HG03520 (cell line): ENCODE data around the gene SACM1L.
"Not testable (repeated sequence)": the region's sequence is repeated elsewhere in the genome, so short reads cannot be mapped to it uniquely, and the experiment has no call there.

Experiments
- ATAC-seq: cut with Tn5 transposase; IDR thresholded peaks from one replicate; pipeline ENCODE4 v1.9.1; 2021; ENCODE audit warnings: mild to moderate bottlenecking, moderate library complexity; ENCODE audit not compliant: unreplicated experiment

The SACM1L gene

GRCh38 chr3:45666757-45667431 lies 22.3 kb upstream of the SACM1L start:
- ATAC-seq, result no peak

GRCh38 chr3:45667569-45667934 lies 21.6 kb upstream of the SACM1L start:
- no peak for ATAC-seq

GRCh38 chr3:45670436-45670835 lies 18.8 kb upstream of the SACM1L start:
- ATAC-seq, result no peak

GRCh38 chr3:45670991-45671390 lies 18.2 kb upstream of the SACM1L start:
- no peak for ATAC-seq

- ATAC-seq, result no peak
These were observed 15.9 kb upstream of the SACM1L start for GRCh38 chr3:45673273-45673672.

GRCh38 chr3:45676325-45677032 lies 12.7 kb upstream of the SACM1L start:
- ATAC-seq, result no peak

- ATAC-seq, result no peak
These were observed 12.2 kb upstream of the SACM1L start for GRCh38 chr3:45677033-45677446.

- no peak for ATAC-seq
These were observed 11.4 kb upstream of the SACM1L start for GRCh38 chr3:45677841-45678240.

GRCh38 chr3:45679805-45680204 lies 9.4 kb upstream of the SACM1L start:
- no peak for ATAC-seq

GRCh38 chr3:45681221-45681620 lies 8.0 kb upstream of the SACM1L start:
- no peak for ATAC-seq

GRCh38 chr3:45681846-45682245 lies 7.3 kb upstream of the SACM1L start:
- no peak for ATAC-seq

- ATAC-seq, result no peak
These were observed 6.9 kb upstream of the SACM1L start for GRCh38 chr3:45682311-45682710.

GRCh38 chr3:45682786-45683185 lies 6.4 kb upstream of the SACM1L start:
- no peak for ATAC-seq

GRCh38 chr3:45683417-45684326 lies 5.5 kb upstream of the SACM1L start:
- no peak for ATAC-seq

GRCh38 chr3:45684327-45684892 lies 4.8 kb upstream of the SACM1L start:
- ATAC-seq, result no peak

- ATAC-seq, result not testable (repeated sequence)
These were observed 3.5 kb upstream of the SACM1L start for GRCh38 chr3:45685722-45686121.

- no peak for ATAC-seq
These were observed 2.3 kb upstream of the SACM1L start for GRCh38 chr3:45686850-45687249.

GRCh38 chr3:45687828-45688193 lies 1.4 kb upstream of the SACM1L start:
- ATAC-seq, result no peak

GRCh38 chr3:45688194-45688881 lies 858 bp upstream of the SACM1L start:
- ATAC-seq, result no peak

- ATAC-seq, result no peak
These were observed 570 bp downstream of the SACM1L start for GRCh38 chr3:45689787-45690145.
